Tibial nerve (tissue), 3 donors: ENCODE measurements around the gene STEAP1B.

Source experiments
- EP300 ChIP-seq, 2 donors: sonication (generic); formaldehyde crosslinking; IDR thresholded peaks; one replicate each; pipeline ENCODE4 v1.6.1; 2017; ENCODE audit warnings: antibody characterized with exemption in 2 of 2, mild to moderate bottlenecking in 1 of 2
- POLR2A ChIP-seq, 2 donors: fragments of 450-650 bp; IDR thresholded peaks; one replicate each; pipeline ENCODE4 v1.6.1; 2017; ENCODE audit warnings: antibody characterized with exemption in 2 of 2, mild to moderate bottlenecking in 2 of 2, moderate library complexity in 2 of 2

- TF ChIP-seq POLR2A (IDR thresholded peaks at IDR 0.05) (no peak), EP300 (IDR thresholded peaks at IDR 0.05) (no peak)
These were observed 13.4 kb downstream of the STEAP1B start for GRCh38 chr7:22486597-22486996.
